NK-92 treated with Interleukin-12 subunit alpha and Interleukin-12 subunit beta, amount 100 ng/mL, for 24 hours (cell line): ENCODE measurements around the gene PRTN3.
"Not testable (repeated sequence)": the region's sequence is repeated elsewhere in the genome, so short reads cannot be mapped to it uniquely, and the experiment has no call there.

Experiments used
- DNase-seq: peaks from one replicate; lab custom pipeline; 2025; lab: John Stamatoyannopoulos, UW

The PRTN3 gene

GRCh38 chr19:816500-816857 lies 24.3 kb upstream of the PRTN3 start:
- DNase-seq, result no peak

DNA sequence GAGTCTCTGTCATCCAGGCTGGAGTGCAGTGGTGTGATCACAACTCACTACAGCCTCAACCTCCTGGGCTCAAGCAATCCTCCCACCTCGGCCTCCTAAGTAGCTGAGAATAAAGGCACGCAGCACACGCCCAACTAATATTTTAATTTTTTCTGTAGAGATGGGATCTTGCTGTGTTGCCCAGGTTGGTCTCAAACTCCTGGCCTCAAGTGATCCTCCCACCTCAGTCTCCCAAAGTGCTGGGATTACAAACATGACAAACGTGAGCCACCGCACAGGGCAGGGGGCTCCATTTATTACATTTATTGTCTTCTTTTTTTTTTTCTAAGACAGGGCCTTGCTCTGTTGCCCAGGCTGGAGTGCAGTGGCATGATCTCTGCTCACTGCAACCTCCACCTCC lies 20.6 kb upstream of the PRTN3 start:
- DNase-seq, result not testable (repeated sequence)

GRCh38 chr19:821231-821824 lies 19.5 kb upstream of the PRTN3 start:
- DNase-seq, result no peak

DNA sequence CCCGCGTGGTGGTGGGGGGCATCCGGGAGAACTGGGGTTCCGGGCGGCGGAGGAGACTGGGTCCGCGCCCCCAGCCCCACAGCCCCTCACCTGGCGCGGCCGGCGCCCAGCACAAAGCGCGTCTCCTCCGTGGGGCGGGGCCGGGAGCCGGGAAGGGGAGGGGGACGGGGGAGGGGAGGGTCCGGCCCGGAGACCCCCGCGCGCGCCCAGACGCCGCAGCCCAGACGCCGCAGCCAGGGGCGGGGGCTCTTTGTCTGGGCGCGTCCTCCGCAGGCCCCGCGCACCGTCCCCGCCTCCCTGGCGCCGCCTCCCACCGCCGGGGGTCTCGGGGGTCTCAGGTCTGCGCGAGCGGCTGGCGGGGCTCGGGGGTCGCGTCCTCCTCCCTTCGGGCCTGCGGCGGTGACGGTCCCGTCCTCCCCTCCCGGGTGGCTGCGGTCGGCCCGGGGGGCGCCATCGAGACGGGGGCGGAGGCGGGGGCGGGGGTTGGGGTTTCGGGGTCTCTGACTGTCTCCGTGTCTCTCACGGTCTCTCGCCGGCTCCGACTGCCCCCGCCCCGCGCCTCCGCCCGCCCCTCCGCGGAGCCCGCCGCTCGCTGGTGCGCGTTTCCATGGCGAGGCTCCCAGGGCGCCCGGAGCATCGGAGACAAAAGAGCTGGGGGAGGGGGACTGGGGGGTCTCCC lies 18.8 kb upstream of the PRTN3 start, which contains the start of gene PLPPR3:
PLPPR3 (minus strand) TSS at position 131 of the 679 bp plus-strand sequence. CDS start 396 bp downstream, outside the sequence.
- no peak for DNase-seq

GRCh38 chr19:823565-824121 lies 17.2 kb upstream of the PRTN3 start:
- DNase-seq, result no peak

DNA sequence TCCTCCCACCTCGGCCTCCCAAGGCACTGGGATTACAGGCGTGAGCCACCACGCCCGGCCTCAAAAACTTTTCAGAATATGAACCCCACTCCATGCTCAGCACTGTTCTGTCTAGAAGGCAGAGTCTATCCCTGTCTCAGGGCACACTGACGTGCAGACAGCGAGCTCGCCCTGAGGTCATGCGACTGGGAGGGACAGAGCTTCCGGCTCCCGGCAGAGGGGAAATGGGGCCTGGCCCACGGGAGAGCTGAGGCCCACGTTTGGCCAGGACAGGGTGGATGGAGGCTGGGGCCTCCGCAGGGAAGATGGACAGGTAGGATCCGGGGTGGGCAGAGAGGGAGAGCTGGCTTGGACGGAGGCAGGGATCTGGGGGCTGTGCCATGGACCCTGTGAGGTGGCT lies 15.9 kb upstream of the PRTN3 start:
- DNase-seq, result no peak

GRCh38 chr19:825897-826644 lies 14.7 kb upstream of the PRTN3 start:
- DNase-seq, result no peak

DNA sequence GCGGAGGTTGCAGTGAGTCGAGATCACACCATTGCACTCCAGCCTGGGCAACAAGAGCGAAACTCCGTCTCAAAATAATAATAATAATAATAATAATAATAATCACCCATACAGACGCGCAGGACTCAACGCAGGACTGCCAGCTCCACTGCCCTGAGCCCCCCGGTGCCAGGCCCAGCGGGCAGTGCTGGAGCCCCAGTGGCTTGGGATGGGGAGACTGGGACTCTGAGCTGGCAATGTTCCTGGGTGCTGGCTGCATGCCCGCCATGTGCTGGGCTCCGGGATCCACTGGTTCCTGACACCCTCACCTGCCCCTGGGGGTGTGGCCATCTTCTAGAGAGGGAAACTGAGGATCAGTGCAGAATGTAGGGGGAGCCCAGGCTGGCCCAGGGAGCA lies 13.5 kb upstream of the PRTN3 start:
- DNase-seq, result no peak

GRCh38 chr19:827710-828321 lies 13.0 kb upstream of the PRTN3 start, which contains the start of gene AZU1:
TSS of gene AZU1 (plus strand) at chr19:827837. CDS start at chr19:827847, 10 bp downstream.
- DNase-seq, result no peak

DNA sequence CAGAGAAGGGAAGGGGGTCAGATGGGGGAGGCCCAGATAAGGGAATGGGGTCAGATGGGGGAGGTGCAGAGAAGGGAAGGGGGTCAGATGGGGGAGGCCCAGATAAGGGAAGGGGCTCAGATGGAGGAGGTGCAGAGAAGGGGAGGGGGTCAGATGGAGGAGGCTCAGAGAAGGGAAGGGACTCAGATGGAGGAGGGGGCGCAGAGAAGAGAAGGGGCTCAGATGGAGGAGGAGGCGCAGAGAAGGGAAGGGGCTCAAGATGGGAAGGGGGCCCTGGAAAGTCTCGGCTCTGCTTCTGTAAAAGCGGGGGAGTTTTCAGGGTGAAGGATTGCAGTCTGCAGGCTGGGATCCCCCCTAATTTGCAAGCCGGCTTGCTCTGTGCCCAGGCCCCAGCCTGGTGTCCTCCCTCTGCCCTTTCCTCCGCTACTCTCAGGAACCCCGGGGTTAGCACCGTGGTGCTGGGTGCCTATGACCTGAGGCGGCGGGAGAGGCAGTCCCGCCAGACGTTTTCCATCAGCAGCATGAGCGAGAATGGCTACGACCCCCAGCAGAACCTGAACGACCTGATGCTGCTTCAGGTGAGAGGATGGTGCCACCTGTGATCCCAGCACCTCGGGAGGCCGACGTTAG lies 11.6 kb upstream of the PRTN3 start:
- no peak for DNase-seq

- DNase-seq, result no peak
Observed at GRCh38 chr19:831407-832369, 9.1 kb upstream of the PRTN3 start.

- DNase-seq, result no peak
Observed at GRCh38 chr19:834216-834615, 6.6 kb upstream of the PRTN3 start.

GRCh38 chr19:835210-835810 lies 5.5 kb upstream of the PRTN3 start:
- DNase-seq, result no peak

DNA sequence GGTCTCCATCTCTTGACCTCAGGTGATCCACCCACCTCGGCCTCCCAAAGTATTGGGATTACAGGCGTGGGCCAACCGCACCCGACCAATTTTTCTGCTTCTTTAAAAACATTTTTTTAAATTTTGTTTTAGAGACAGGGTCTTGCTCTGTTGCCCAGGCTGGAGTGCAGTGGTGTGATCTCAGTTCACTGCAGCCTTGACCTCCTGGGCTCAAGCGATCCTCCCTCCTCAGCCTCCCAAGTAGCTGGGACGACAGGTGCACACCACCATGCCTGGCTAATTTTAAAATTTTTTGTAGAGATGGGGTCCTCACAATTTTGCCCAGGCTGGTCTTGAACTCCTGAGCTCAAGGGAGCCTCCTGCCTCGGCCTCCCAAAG lies 2.0 kb downstream of the PRTN3 start:
- not testable (repeated sequence) for DNase-seq

- DNase-seq, result no peak
Observed at GRCh38 chr19:843180-843835, 2.5 kb downstream of the PRTN3 start.

DNA sequence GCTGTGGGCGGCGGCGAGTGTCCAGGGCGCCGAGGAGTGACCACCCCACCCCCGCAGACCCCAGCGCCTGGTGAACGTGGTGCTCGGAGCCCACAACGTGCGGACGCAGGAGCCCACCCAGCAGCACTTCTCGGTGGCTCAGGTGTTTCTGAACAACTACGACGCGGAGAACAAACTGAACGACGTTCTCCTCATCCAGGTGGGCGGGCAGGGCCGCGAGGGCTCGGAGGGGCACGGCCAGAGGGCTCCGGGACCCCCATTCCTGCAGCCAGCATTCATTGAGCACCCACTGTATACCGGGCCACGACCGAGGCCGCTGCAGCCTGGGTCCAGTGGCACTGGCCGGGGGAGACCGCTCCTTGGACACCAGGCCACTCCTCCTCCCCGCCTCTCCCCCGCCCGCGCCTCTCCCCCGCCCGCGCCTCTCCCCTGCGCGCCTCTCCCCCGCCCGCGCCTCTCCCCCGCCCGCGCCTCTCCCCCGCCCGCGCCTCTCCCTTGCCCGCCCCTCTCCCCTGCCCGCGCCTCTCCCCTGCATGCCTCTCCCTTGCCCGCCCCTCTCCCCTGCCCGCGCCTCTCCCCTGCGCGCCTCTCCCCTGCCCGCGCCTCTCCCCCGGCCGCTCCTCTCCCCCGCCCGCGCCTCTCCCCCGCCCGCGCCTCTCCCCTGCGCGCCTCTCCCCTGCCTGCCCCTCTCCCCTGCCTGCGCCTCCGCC lies 3.2 kb downstream of the PRTN3 start:
- no peak for DNase-seq

- no peak for DNase-seq
Observed at GRCh38 chr19:844546-844971, 3.8 kb downstream of the PRTN3 start.

DNA sequence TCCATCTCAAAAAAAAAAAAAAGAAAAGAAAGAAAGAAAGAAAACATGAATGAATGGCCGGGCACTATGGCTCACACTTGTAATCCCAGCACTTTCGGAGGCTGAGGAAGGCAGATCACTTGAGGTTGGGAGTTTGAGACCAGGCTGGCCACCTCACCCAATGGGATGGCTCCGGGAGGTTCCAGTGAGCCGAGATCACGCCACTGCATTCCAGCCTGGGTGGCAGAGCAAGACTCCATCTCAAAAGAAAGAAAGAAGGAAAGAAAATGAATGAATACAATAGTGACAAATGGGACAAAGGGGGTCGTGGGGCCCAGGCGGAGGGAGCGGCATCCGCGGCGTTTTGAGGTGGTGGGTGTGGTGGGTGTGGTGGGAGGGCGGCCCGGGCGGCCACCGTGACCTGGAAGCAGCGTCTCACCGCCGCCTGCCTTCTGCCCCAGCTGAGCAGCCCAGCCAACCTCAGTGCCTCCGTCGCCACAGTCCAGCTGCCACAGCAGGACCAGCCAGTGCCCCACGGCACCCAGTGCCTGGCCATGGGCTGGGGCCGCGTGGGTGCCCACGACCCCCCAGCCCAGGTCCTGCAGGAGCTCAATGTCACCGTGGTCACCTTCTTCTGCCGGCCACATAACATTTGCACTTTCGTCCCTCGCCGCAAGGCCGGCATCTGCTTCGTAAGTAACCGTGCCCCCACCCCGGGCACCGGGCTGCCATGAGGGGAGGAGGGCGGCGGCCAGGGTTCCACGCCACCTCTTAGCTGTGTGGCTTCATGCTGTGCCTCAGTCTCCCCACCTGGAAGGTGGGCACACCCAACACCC lies 5.1 kb downstream of the PRTN3 start:
- no peak for DNase-seq
